HCT116 (cell line): ENCODE data around the gene THSD7B. TPM values are rescaled to one million over a fixed set of nuclear protein-coding genes. Genes with fewer than 3 reads are reported as not detected.

Experiments used
- ATAC-seq: fragments of 200-7000 bp; cut with Tn5 transposase; 2 replicates; pipeline ENCODE4 v1.9.1; 2020; ENCODE audit warnings: mild to moderate bottlenecking, moderate library complexity
- BruUV-seq: library from RNA; stranded (reverse); fragments of 400-500 nt; replicated peaks from 2 replicates; lab custom pipeline; 2021; lab: Mats Ljungman, UMichigan
- CTCF ChIA-PET: fragments of 300-600 bp; sonication (Branson Sonifier 250); formaldehyde crosslinking; loops from one replicate; lab custom pipeline; 2021; ENCODE audit warnings: antibody characterized with exemption; lab: Charles Lee
- POLR2A ChIA-PET: fragments of 300-600, 350-600 bp; sonication (Branson Sonifier 250); formaldehyde crosslinking; loops from one replicate; lab custom pipeline; 2021; ENCODE audit warnings: antibody characterized with exemption; lab: Charles Lee
- RAD21 ChIA-PET, 2 experiments: fragments of 300-600 bp; sonication (Branson Sonifier 250); formaldehyde crosslinking; loops; one replicate each; lab custom pipeline; 2023; ENCODE audit warnings: low total read pairs in 2 of 2; ENCODE audit not compliant: uncharacterized antibody in 2 of 2, unreplicated experiment in 2 of 2, low non-redundant PET in 1 of 2; lab: Charles Lee
- DNase-seq: peaks from one replicate; pipeline ENCODE4 v3.0.0-alpha.2; 2010; ENCODE audit warnings: low read depth, low spot score
- H2AFZ ChIP-seq: fragments of 200-600 bp; shearing (Covaris generic), sonication (generic); 2 replicates; pipeline ENCODE4 v1.6.1; 2017; ENCODE audit warnings: low read depth, mixed run types, mixed read lengths, antibody characterized with exemption, low read length; ENCODE audit not compliant: poor library complexity, severe bottlenecking
- H3K27ac ChIP-seq: 2 replicates; pipeline ENCODE4 v1.5.1; 2012; ENCODE audit warnings: low read depth, low read length
- H3K27me3 ChIP-seq: fragments of 200-600 bp; sonication (generic); 2 replicates; pipeline ENCODE4 v1.6.1; 2016; ENCODE audit warnings: mixed run types, low read length, mixed read lengths; ENCODE audit not compliant: insufficient read depth
- H3K36me3 ChIP-seq, 2 experiments: fragments of 200-500 bp in 1 of 2; fragments of 200-600 bp in 1 of 2; sonication (Bioruptor generic) in 1 of 2; sonication (generic) in 1 of 2; 2 replicates each; pipeline versions ENCODE4 v1.5.1 to v1.6.1; 2014 to 2016; ENCODE audit warnings: low read length in 2 of 2, inconsistent platforms in 1 of 2, mixed read lengths in 1 of 2, mixed run types in 1 of 2; ENCODE audit not compliant: insufficient read depth in 2 of 2, control insufficient read depth in 1 of 2
- H3K4me1 ChIP-seq, 2 experiments: fragments of 200-600 bp in 1 of 2; sonication (generic) in 1 of 2; 2 replicates each; pipeline versions ENCODE4 v1.5.1 to v1.6.1; 2012 to 2017; ENCODE audit warnings: low read length in 2 of 2, inconsistent platforms in 1 of 2, mild to moderate bottlenecking in 1 of 2, mixed read lengths in 1 of 2, mixed run types in 1 of 2, moderate library complexity in 1 of 2; ENCODE audit not compliant: insufficient read depth in 2 of 2, control insufficient read depth in 1 of 2
- H3K4me2 ChIP-seq: fragments of 200-600 bp; sonication (generic); 2 replicates; pipeline ENCODE4 v1.6.1; 2017; ENCODE audit warnings: mixed run types, low read length, mixed read lengths
- H3K4me3 ChIP-seq, 2 experiments: fragments of 200-600 bp in 1 of 2; sonication (generic) in 1 of 2; replicated peaks in 1 of 2; 2 replicates each; pipeline ENCODE4 v1.5.1; 2011 to 2016; ENCODE audit warnings: low read length in 2 of 2, control low read depth in 1 of 2, low read depth in 1 of 2, mild to moderate bottlenecking in 1 of 2, mixed read lengths in 1 of 2, mixed run types in 1 of 2
- H3K79me2 ChIP-seq: fragments of 200-600 bp; sonication (generic); 2 replicates; pipeline ENCODE4 v1.6.1; 2017; ENCODE audit warnings: mild to moderate bottlenecking, mixed run types, low read length, moderate library complexity, mixed read lengths; ENCODE audit not compliant: insufficient read depth
- H3K9ac ChIP-seq: fragments of 200-600 bp; sonication (generic); 2 replicates; pipeline ENCODE4 v1.6.1; 2016; ENCODE audit warnings: low read length, mixed read lengths
- H3K9me2 ChIP-seq: fragments of 200-600 bp; sonication (generic), shearing (Covaris generic); 2 replicates; pipeline ENCODE4 v1.6.1; 2017; ENCODE audit warnings: mixed run types, mild to moderate bottlenecking, moderate library complexity; ENCODE audit not compliant: insufficient read depth
- H3K9me3 ChIP-seq, 2 experiments: fragments of 200-500 bp in 1 of 2; fragments of 200-600 bp in 1 of 2; sonication (Bioruptor generic) in 1 of 2; sonication (generic) in 1 of 2; 2 replicates each; pipeline ENCODE4 v1.6.1; 2014 to 2017; ENCODE audit warnings: low read length in 2 of 2, mixed read lengths in 2 of 2, inconsistent platforms in 1 of 2, low read depth in 1 of 2, mild to moderate bottlenecking in 1 of 2, mixed run types in 1 of 2, moderate library complexity in 1 of 2; ENCODE audit not compliant: control insufficient read depth in 1 of 2, insufficient read depth in 1 of 2
- H4K20me1 ChIP-seq: fragments of 200-600 bp; sonication (generic), shearing (Covaris generic); 2 replicates; pipeline ENCODE4 v1.6.1; 2017; ENCODE audit warnings: mixed run types, mild to moderate bottlenecking, moderate library complexity; ENCODE audit not compliant: insufficient read depth
- CBX3 ChIP-seq: IDR thresholded peaks from 2 replicates; pipeline ENCODE4 v1.6.1; 2012; ENCODE audit warnings: low read depth
- CEBPB ChIP-seq: IDR thresholded peaks from 2 replicates; pipeline ENCODE4 v1.6.1; 2012; ENCODE audit warnings: low read depth
- ELF1 ChIP-seq: IDR thresholded peaks from 2 replicates; pipeline ENCODE4 v1.6.1; 2012; ENCODE audit warnings: low read depth, borderline replicate concordance
- EZH2 ChIP-seq: fragments of 200-600 bp; sonication (generic); IDR thresholded peaks from 2 replicates; pipeline ENCODE4 v1.6.1; 2017; ENCODE audit warnings: antibody characterized with exemption, mixed run types
- EZH2phosphoT487 ChIP-seq: fragments of 200-600 bp; IDR thresholded peaks from 2 replicates; pipeline ENCODE4 v1.6.1; 2018; ENCODE audit warnings: antibody characterized with exemption, borderline replicate concordance
- FOSL1 ChIP-seq: IDR thresholded peaks from 2 replicates; pipeline ENCODE4 v1.6.1; 2012; ENCODE audit warnings: low read depth
- POLR2A ChIP-seq: IDR thresholded peaks from 2 replicates; pipeline ENCODE4 v1.7.0; 2011; ENCODE audit warnings: borderline replicate concordance; ENCODE audit not compliant: insufficient read depth, insufficient read length; ENCODE audit errors: extremely low read depth
- POLR2AphosphoS5 ChIP-seq: IDR thresholded peaks from 2 replicates; pipeline ENCODE4 v1.6.1; 2011; ENCODE audit warnings: mild to moderate bottlenecking, low read depth, low read length, moderate library complexity
- RAD21 ChIP-seq: IDR thresholded peaks from 2 replicates; pipeline ENCODE4 v1.6.1; 2012; ENCODE audit warnings: low read depth, mild to moderate bottlenecking
- SP1 ChIP-seq: IDR thresholded peaks from 2 replicates; pipeline ENCODE4 v1.6.1; 2012; ENCODE audit warnings: low read depth
- SRF ChIP-seq: IDR thresholded peaks from 2 replicates; pipeline ENCODE4 v1.6.1; 2012; ENCODE audit warnings: low read depth
- TCF7L2 ChIP-seq: IDR thresholded peaks from 2 replicates; pipeline ENCODE4 v1.7.0; 2011; ENCODE audit warnings: borderline replicate concordance, inconsistent platforms; ENCODE audit not compliant: insufficient read depth, insufficient read length; ENCODE audit errors: extremely low read depth
- YY1 ChIP-seq: IDR thresholded peaks from 2 replicates; pipeline ENCODE4 v1.6.1; 2011; ENCODE audit warnings: low read length, low read depth, moderate library complexity, mild to moderate bottlenecking; ENCODE audit not compliant: insufficient replicate concordance; ENCODE audit errors: extremely low read depth
- intact Hi-C: fragments of 100-400 bp; cut with micrococcal nuclease; formaldehyde crosslinking; loops from 2 replicates; pipeline ENCODE4 v1.10.0; 2022
- total RNA-seq: library from RNA; stranded (reverse); gene quantifications from one replicate; pipeline ENCODE4 v1.2.1, GENCODE V29; 2021; ENCODE audit not compliant: unreplicated experiment
- TF ChIP-seq, protein P1 (sequence below), 3 experiments: fragments of 200-600 bp in 1 of 3; sonication (generic) in 1 of 3; IDR thresholded peaks in 2 of 3; conservative IDR thresholded peaks in 1 of 3; 2 replicates each; pipeline ENCODE4 v1.5.1; 2012 to 2017; ENCODE audit warnings: low read depth in 2 of 3, low read length in 2 of 3, antibody characterized with exemption in 1 of 3, borderline replicate concordance in 1 of 3, control low read depth in 1 of 3, mild to moderate bottlenecking in 1 of 3, mixed read lengths in 1 of 3, mixed run types in 1 of 3, moderate library complexity in 1 of 3; ENCODE audit not compliant: insufficient read depth in 1 of 3
- TF ChIP-seq, protein P2 (sequence below): IDR thresholded peaks from 2 replicates; pipeline ENCODE4 v1.6.1; 2012
- TF ChIP-seq, protein P3 (sequence below): IDR thresholded peaks from 2 replicates; pipeline ENCODE4 v1.6.1; 2011; ENCODE audit warnings: mild to moderate bottlenecking, low read length, moderate library complexity; ENCODE audit not compliant: insufficient replicate concordance; ENCODE audit errors: extremely low read depth
- TF ChIP-seq, protein P4 (sequence below): IDR thresholded peaks from 2 replicates; pipeline ENCODE4 v1.6.1; 2012

The THSD7B gene
- total RNA-seq, 1 experiment from 2014 or later, result not detected

DNA sequence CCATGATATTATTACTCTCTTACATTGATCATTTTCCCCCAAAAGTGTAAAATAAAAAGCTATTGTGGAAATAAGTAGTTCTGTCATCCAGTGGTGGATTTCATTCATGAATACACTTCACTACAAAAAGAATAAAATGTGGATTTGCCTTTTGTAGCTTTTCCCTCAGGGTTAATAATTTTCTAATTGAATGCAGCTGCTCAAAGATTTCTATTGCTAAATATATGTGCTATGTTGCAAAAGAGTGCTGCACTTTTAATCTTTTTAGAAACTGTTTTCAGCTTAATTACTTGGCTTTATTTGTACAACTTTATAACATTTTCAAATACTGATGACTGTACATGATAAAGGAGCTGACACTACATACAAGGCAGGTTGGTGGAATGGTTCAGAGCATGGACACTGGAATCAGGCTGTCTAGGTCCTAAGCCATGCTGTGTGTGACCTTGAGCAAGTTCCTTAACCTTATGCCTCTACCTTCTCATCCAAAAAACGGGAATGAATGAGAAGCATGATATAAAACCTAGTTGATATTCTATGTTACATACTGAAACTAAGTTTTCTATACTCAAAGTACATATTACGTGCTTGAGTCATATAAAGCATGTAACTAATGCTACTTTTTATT, 128.8 kb downstream of the THSD7B start:
- DNase-seq, result no peak
- intact Hi-C loops, result no loop called here
- Histone ChIP-seq H3K9me3 (peaks cover 0 to 11% of the 10 kb centered on the region in 2 experiments; a peak in 2 of 4 replicates), H3K9ac (no peak overlapping the region), H3K4me3 (no peak overlapping the region), H3K4me1 (no peaks in the 10 kb centered on the region), H3K4me2 (no peak overlapping the region), H4K20me1 (no peaks in the 10 kb centered on the region)
- POLR2A ChIA-PET, result no interaction called here
- RAD21 ChIA-PET, result no interaction called here
- TF ChIP-seq TCF7L2 (no peak), FOSL1 (no peak), POLR2A (no peak), SRF (no peak), CBX3 (no peak), CEBPB (no peak), SP1 (no peak), ELF1 (no peak), POLR2AphosphoS5 (no peak), YY1 (no peak), EZH2phosphoT487 (no peak), EZH2 (no peak), RAD21 (no peak)
- TF ChIP-seq, protein P1, sequence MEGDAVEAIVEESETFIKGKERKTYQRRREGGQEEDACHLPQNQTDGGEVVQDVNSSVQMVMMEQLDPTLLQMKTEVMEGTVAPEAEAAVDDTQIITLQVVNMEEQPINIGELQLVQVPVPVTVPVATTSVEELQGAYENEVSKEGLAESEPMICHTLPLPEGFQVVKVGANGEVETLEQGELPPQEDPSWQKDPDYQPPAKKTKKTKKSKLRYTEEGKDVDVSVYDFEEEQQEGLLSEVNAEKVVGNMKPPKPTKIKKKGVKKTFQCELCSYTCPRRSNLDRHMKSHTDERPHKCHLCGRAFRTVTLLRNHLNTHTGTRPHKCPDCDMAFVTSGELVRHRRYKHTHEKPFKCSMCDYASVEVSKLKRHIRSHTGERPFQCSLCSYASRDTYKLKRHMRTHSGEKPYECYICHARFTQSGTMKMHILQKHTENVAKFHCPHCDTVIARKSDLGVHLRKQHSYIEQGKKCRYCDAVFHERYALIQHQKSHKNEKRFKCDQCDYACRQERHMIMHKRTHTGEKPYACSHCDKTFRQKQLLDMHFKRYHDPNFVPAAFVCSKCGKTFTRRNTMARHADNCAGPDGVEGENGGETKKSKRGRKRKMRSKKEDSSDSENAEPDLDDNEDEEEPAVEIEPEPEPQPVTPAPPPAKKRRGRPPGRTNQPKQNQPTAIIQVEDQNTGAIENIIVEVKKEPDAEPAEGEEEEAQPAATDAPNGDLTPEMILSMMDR (IDR thresholded peaks at IDR 0.05 in 2 of 3, conservative IDR thresholded peaks at IDR 0.05 in 1 of 3; ENCODE audit: borderline replicate concordance in 1 of 3, insufficient read depth in 1 of 3, low read depth in 2 of 3, low read length in 2 of 3), result no peak
- TF ChIP-seq, protein P2, sequence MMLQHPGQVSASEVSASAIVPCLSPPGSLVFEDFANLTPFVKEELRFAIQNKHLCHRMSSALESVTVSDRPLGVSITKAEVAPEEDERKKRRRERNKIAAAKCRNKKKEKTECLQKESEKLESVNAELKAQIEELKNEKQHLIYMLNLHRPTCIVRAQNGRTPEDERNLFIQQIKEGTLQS, result no peak
- TF ChIP-seq, protein P3, sequence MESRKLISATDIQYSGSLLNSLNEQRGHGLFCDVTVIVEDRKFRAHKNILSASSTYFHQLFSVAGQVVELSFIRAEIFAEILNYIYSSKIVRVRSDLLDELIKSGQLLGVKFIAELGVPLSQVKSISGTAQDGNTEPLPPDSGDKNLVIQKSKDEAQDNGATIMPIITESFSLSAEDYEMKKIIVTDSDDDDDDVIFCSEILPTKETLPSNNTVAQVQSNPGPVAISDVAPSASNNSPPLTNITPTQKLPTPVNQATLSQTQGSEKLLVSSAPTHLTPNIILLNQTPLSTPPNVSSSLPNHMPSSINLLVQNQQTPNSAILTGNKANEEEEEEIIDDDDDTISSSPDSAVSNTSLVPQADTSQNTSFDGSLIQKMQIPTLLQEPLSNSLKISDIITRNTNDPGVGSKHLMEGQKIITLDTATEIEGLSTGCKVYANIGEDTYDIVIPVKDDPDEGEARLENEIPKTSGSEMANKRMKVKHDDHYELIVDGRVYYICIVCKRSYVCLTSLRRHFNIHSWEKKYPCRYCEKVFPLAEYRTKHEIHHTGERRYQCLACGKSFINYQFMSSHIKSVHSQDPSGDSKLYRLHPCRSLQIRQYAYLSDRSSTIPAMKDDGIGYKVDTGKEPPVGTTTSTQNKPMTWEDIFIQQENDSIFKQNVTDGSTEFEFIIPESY, result no peak
- TF ChIP-seq, protein P4, sequence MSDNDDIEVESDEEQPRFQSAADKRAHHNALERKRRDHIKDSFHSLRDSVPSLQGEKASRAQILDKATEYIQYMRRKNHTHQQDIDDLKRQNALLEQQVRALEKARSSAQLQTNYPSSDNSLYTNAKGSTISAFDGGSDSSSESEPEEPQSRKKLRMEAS, result no peak
- TF ChIP-seq, all 23 proteins: peak for 0
- no peak for ATAC-seq
- CTCF ChIA-PET, result no interaction called here
- H3K27ac ChIP-seq, result no peak overlapping the region
- no peaks in the 10 kb centered on the region for H3K36me3 ChIP-seq
- no peak overlapping the region for H2AFZ ChIP-seq
- H3K9me2 ChIP-seq, result no peaks in the 10 kb centered on the region
- no peaks in the 10 kb centered on the region for H3K27me3 ChIP-seq
- no peaks in the 10 kb centered on the region for H3K79me2 ChIP-seq
- no TSS peak for BruUV-seq
